Activated T-cell treated with anti-CD3 and anti-CD28 coated beads, Interleukin-2, amount 50 U/mL, for 72 hours (primary cell): Measurements from ENCODE around the gene ORM1. TPM values are rescaled to one million over a fixed set of nuclear protein-coding genes. Genes with fewer than 3 reads are reported as not detected.
"Not testable (repeated sequence)": the region's sequence is repeated elsewhere in the genome, so short reads cannot be mapped to it uniquely, and the experiment has no call there.

Source experiments
- ATAC-seq, 2 donors: fragments of 150-1000 bp; cut with Tn5 transposase; replicated peaks in 1 of 2; 2 replicates each; pipeline ENCODE4 v1.10.0; 2021; ENCODE audit warnings: moderate library complexity in 2 of 2, mild to moderate bottlenecking in 1 of 2
- DNase-seq, 2 donors: peaks; one replicate each; pipeline ENCODE4 v3.0.0; 2021 to 2022; ENCODE audit warnings: mixed read lengths in 1 of 2
- H3K27ac Mint-ChIP-seq: one replicate; pipeline ENCODE4 v1.8.0; 2022; ENCODE audit warnings: mild to moderate bottlenecking, moderate library complexity, mixed read lengths
- H3K27me3 Mint-ChIP-seq: one replicate; pipeline ENCODE4 v1.8.0; 2022; ENCODE audit warnings: low read depth, mixed read lengths
- H3K36me3 Mint-ChIP-seq, 2 donors: one replicate each; pipeline ENCODE4 v1.8.0; 2022; ENCODE audit warnings: mixed read lengths in 2 of 2, mild to moderate bottlenecking in 1 of 2; ENCODE audit not compliant: insufficient read depth in 2 of 2
- H3K4me1 Mint-ChIP-seq: one replicate; pipeline ENCODE4 v1.8.0; 2022; ENCODE audit warnings: low read depth, mixed read lengths
- H3K4me3 Mint-ChIP-seq, 2 donors: one replicate each; pipeline ENCODE4 v1.8.0; 2022; ENCODE audit warnings: mild to moderate bottlenecking in 2 of 2, mixed read lengths in 2 of 2, moderate library complexity in 2 of 2
- H3K9me3 Mint-ChIP-seq, 2 donors: one replicate each; pipeline ENCODE4 v1.8.0; 2022; ENCODE audit warnings: mixed read lengths in 2 of 2
- total RNA-seq, 2 donors: library from RNA; stranded (reverse); gene quantifications; one replicate each; pipeline ENCODE4 v1.2.3, GENCODE V29; 2022

The ORM1 gene
- total RNA-seq: not detected

DNA sequence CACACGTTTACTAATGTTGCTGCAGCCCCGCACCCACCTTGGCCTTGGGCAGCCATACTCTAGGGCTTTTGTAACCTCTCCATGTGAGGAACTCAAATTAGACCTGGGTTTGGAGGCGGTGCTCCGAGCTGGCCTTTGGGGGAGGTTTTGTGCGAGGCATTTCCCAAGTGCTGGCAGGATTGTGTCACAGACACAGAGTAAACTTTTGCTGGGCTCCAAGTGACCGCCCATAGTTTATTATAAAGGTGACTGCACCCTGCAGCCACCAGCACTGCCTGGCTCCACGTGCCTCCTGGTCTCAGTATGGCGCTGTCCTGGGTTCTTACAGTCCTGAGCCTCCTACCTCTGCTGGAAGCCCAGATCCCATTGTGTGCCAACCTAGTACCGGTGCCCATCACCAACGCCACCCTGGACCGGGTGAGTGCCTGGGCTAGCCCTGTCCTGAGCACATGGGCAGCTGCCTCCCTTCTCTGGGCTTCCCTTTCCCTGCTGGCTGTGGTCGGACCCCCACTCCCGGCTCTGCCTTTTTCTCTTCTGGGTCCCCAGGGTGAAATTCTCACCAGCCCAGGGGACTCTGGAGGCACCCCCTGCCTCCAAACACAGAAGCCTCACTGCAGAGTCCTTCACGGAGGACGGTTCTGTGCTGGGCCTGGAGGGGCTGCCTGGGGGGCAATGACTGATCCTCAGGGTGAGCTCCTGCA lies at the start of gene ORM1:
Gene ORM1 (plus strand): TSS at position 268 of the 701 bp plus-strand sequence. CDS start 36 bp downstream, at position 304.
- peak in 1 of 2 donors; percentile 3 for ATAC-seq
- Mint-ChIP-seq H3K4me3 (peak within 1 kb of the TSS in 1 of 2 donors; percentile 71), H3K4me1 (peaks cover 26% of the 10 kb centered on the region), H3K27ac (peak within 1 kb of the TSS; percentile 82)
- not testable (repeated sequence) for DNase-seq, H3K27me3 Mint-ChIP-seq, H3K36me3 Mint-ChIP-seq, H3K9me3 Mint-ChIP-seq

DNA sequence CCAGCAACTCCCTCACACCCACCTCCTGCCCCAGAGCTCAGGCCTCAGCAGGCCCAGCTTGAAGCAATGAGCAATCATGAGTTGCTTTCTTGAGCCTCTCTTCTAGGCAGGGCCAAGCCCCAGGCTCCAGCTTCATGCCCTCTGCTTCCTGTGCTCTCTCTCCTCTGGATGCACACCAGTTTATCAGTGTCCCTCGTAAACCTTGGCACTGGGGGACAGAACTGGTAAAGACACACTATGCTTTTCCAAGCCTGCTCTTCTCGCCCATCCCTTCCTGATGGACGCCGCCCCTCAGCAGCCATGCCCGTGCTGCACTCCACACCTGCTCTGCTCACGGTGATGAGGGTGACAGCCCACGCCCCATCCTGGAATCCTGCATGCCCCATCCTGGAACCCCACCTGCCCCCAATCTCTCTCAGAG lies 49.4 kb upstream of the ORM1 start:
- Mint-ChIP-seq H3K27me3 (no peaks in the 10 kb centered on the region), H3K27ac (no peak overlapping the region), H3K4me3 (no peak overlapping the region), H3K9me3 (peaks cover 4 to 5% of the 10 kb centered on the region in 2 donors), H3K36me3 (no peaks in the 10 kb centered on the region), H3K4me1 (no peaks in the 10 kb centered on the region)
- no peak for DNase-seq
- no peak for ATAC-seq

DNA sequence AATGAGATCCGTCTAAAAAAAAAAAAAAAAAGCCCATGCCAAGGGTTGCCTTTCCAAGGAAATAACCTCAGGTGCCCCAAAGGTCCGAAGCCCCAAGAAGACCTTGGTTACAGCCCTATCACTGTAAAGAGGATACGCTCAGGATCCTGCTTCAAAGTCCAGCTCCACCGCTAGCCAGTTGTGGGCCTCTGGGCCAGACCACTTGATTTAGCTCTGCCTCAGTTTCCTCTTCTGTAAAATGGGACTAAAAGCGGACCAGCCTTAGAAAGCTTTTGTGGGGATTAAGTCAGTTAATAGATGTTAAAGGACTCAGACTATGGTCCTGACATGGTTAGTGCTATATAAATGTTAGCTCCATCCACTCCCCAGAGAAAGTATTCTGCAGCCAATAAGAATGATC lies 48.7 kb upstream of the ORM1 start:
- no peaks in the 10 kb centered on the region for H3K27me3 Mint-ChIP-seq
- no peaks in the 10 kb centered on the region for H3K36me3 Mint-ChIP-seq
- H3K27ac Mint-ChIP-seq: no peak overlapping the region
- DNase-seq (no peak), ATAC-seq (no peak)
- peaks cover 4 to 6% of the 10 kb centered on the region in 2 donors for H3K9me3 Mint-ChIP-seq
- H3K4me1 Mint-ChIP-seq: no peaks in the 10 kb centered on the region
- no peak overlapping the region for H3K4me3 Mint-ChIP-seq

DNA sequence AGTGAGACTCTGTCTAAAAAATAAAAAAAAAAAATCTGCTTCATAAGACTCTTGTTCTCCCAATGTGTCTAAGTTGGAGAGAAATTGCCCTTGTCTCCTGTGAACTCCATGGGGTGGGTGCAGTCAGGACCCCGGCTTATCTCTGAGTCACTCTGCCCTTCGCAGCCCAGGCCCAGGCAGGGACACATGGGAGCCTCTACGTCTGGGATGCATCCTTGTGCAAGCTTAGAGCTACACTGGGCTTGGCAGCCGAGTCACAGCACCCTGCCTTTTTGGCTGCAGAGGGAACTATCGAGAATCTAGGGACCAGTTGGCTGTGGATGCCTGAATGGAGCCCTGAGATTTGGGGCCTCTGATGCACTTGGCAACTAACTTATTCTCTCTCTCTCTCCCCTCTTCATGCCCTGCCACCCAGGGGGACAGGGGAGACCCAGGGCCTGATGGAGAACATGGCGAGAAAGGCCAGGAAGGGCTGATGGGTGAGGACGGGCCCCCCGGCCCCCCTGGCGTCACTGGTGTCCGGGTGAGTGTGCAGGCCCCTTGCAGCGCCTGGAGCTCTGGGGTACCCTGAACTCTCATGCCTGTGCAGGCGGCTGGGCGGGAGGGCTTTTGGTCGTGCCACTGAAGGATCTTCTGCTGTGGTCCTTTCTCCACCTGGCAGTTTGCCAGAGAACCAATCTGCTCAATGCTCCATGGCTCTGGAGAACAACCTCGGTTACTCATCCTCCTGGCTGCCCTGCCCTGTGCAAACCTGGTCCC lies 47.5 kb upstream of the ORM1 start:
- H3K9me3 Mint-ChIP-seq: peaks cover 4 to 6% of the 10 kb centered on the region in 2 donors
- H3K4me3 Mint-ChIP-seq: no peak overlapping the region
- H3K4me1 Mint-ChIP-seq: no peaks in the 10 kb centered on the region
- DNase-seq (no peak), ATAC-seq (no peak)
- no peaks in the 10 kb centered on the region for H3K27me3 Mint-ChIP-seq
- H3K27ac Mint-ChIP-seq: no peak overlapping the region
- H3K36me3 Mint-ChIP-seq: no peaks in the 10 kb centered on the region

DNA sequence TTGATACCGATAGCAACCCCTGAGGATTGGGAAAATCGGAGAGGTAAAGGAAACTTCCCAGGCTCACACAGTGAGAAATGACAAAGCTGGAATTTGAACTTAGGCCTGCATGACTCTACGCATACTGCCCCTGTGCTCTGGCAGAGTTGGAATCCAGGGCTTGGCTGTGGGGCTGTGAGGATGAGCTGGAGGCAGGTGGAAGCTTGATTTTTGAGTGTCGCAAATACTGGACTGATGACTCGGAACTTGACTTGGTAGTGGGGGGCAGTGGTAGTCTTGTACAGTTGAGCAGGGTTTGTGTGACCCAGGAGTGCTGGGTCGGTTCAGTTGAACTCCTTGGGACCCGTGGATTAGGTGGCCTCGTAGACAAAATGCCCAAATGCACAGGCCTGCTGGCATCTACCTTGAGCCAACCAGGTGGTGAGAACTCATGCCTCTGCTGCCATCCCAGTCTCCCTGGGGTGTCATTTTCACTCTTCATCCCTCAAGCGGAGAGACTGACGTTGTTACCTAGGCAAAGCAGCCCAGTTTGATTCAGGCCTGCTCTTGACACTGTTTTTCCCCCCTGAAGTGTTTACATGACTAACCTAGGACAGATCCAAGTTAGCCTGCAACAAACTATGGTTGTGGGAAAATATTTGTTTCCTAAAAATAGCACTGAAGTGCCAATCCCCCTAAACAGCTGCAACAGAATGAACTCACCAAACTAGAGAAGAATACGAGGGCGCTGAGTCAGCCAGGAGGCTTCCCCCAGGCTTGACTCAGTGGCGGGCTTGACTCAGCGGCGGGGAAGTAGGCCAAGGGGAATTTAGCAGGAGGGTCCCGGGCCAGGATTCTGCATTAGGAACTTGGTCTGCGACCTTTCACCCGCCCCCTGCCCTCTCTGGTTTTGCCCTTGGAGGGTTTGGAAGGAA lies 45.7 kb upstream of the ORM1 start:
- H3K27ac Mint-ChIP-seq: no peak overlapping the region
- no peaks in the 10 kb centered on the region for H3K4me1 Mint-ChIP-seq
- no peaks in the 10 kb centered on the region for H3K27me3 Mint-ChIP-seq
- no peak overlapping the region for H3K4me3 Mint-ChIP-seq
- ATAC-seq (no peak), DNase-seq (no peak)
- H3K36me3 Mint-ChIP-seq: no peaks in the 10 kb centered on the region
- peaks cover 4 to 6% of the 10 kb centered on the region in 2 donors for H3K9me3 Mint-ChIP-seq

DNA sequence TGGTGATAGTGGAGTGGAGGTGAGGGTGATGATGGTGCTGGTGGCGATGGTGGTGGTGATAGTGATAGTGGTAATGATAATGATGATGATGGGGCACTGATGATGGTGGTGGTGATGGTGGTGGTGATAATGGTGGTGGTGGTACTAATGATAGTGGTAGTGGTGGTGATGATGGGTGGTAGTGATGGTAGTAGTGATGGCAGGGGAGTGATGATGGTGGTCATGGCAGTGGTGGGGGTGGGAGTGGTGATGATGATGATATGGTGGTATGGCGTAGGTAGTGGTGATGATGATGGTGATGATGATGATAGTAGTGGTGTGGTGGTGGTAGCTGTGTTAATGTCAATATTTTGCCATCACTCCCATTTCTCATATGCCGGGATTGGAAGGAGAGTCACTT lies 44.5 kb upstream of the ORM1 start:
- ATAC-seq (no peak), DNase-seq (no peak)
- Mint-ChIP-seq H3K9me3 (peaks cover 4 to 6% of the 10 kb centered on the region in 2 donors), H3K36me3 (no peaks in the 10 kb centered on the region), H3K4me1 (peaks cover 9% of the 10 kb centered on the region), H3K27me3 (no peaks in the 10 kb centered on the region), H3K27ac (no peak overlapping the region), H3K4me3 (no peak overlapping the region)

DNA sequence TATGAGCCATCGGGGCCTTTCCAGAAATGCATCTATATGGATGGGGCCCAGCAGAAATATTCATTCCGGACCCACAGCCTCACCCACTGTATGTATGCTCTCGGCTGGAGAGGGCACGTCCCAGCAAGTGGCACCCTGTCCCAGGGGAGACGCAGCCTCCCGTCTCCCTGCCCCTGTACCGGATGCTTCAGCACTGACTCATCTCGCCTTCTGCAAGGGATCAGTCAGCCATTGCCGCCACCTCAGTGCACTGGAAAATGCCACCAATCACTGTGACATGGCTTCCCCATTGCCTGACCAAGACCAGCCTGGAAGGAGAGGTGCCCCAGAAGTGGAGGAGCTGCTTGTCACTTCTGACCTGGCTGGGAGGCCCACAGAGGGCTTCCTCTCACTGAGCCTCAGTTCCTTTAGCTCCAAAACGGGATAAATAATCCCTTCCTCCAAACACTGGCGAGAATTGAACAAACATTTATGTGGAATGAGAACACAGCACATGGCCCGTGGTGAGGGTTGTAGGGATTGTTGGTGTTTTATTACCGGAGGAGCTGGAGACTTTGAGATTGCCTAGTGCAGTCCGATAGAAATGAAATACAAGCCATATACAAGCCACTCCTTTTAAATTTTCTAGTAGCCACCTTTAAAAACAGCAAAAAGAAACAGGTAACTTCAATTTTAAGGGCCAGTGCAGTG lies 43.9 kb upstream of the ORM1 start:
- no peaks in the 10 kb centered on the region for H3K27me3 Mint-ChIP-seq
- peaks cover 4 to 6% of the 10 kb centered on the region in 2 donors for H3K9me3 Mint-ChIP-seq
- ATAC-seq: no peak
- DNase-seq: no peak
- H3K4me1 Mint-ChIP-seq: peaks cover 9% of the 10 kb centered on the region
- no peak overlapping the region for H3K27ac Mint-ChIP-seq
- no peaks in the 10 kb centered on the region for H3K36me3 Mint-ChIP-seq
- H3K4me3 Mint-ChIP-seq: no peak overlapping the region

DNA sequence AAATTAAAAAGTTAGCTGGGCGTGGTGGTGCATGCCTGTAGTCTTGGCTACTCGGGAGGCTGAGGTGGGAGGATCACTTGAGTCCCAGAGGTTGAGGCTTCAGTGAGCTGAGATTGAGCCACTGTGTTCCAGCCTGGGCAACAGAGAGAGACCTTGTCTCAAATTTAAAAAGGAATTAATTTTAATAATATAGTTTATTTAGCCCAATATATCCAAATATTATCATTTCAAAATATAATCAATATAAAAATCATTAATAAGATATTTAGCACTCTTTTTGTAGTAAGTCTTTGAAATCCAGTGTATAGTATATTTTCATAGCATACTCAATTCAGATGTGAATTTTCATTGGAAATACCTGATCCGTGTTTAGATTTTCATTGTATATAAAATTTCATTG lies 43.2 kb upstream of the ORM1 start:
- no peaks in the 10 kb centered on the region for H3K36me3 Mint-ChIP-seq
- no peak for DNase-seq
- H3K4me1 Mint-ChIP-seq: peaks cover 9% of the 10 kb centered on the region

DNA sequence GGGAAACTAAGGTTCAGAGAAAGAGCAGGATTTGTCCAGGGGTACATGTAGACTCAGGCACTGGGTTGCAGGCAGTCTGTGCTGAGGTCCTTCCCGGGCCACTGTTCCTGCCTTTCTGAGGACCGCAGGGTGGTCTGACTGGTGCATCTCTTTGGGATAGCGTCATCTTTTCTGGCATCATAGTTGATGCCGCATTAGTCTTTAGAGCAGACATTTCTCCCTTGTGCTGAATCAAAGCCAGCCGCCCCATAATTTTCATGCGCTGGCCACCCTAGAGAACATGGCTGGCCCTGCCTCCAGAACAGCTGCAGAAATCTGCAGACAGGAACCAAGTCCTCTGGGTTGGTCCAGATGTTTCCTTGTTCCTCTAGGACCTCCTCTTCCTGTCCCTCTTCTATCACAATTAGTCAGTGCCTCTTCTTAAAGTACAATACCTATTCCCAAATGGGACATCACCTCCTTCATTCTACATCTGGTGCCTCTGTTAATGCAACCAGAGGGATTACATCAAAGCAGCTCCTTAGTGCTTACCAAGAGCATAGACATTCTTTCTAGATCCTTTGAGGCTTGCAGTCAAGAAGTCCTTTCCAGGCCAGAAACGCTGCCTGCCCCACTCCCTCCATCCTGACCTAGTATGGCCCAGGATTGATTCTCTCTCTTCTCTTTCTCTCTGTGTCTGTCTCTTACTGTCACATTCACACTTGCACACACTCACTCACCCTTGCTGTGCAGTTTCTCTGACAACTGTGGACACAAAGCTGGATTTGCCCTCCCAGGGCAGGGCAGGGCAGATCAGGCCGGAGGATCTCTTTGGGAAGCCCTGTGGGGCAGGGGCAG lies 42.0 kb upstream of the ORM1 start:
- H3K27ac Mint-ChIP-seq: no peak overlapping the region
- DNase-seq: no peak
- H3K36me3 Mint-ChIP-seq: no peaks in the 10 kb centered on the region
- H3K27me3 Mint-ChIP-seq: no peaks in the 10 kb centered on the region
- peaks cover 9% of the 10 kb centered on the region for H3K4me1 Mint-ChIP-seq
- no peak for ATAC-seq
- H3K9me3 Mint-ChIP-seq: peaks cover 4 to 6% of the 10 kb centered on the region in 2 donors
- H3K4me3 Mint-ChIP-seq: no peak overlapping the region

More for the DNA sequence above, 43.2 kb upstream of the ORM1 start:
- Mint-ChIP-seq H3K27ac (no peak overlapping the region), H3K27me3 (no peaks in the 10 kb centered on the region), H3K9me3 (peaks cover 4 to 6% of the 10 kb centered on the region in 2 donors), H3K4me3 (no peak overlapping the region)
- ATAC-seq: no peak

DNA sequence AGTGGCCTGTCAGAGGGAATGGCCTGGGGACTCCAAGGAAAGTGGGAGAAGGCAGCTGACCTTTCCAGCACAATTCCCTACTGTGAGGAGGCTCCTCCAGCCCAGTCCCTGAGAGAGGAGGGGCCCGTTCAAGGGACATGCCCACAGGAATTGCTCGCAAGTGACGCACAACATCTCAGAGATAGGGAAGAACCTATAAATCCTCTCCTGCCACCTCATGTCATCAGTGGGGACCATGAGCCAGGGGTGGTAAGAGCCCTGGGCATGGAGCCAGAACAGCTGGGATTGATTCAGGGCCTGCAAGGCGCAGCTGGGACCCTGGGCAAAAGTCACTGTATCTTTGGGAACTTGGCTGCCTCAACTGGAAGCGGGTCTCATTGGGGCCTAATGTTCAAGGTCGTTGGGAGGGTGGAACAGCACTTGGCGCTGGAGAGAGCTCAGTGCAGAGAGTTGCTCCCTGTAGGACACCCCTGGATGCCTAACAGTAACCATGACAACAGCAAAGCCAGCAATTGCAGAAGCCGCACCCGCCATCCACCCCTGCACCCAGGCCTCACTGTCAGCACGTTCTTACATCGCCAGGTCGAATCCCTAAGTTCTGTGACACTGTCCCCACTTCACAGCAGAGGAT lies 41.3 kb upstream of the ORM1 start:
- peaks cover 9% of the 10 kb centered on the region for H3K4me1 Mint-ChIP-seq

DNA sequence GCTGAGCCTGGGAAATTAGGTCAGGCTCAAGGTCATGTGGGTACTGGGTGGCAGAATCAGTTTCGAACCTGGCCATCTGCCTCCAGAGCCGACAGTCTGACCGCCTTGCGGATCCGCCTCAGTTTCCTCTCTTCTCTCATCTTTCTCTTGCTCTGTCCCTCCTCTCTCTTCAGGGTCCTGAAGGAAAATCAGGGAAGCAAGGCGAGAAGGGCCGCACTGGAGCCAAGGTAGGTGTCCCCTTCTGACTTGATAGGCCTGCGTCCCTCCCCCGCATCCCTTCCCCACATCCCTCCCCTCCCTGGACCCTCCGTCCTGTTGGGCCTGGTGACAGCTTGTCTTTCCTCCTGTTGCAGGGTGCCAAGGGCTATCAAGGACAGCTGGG lies 40.8 kb upstream of the ORM1 start:
- no peak for DNase-seq
- no peak overlapping the region for H3K4me3 Mint-ChIP-seq
- H3K9me3 Mint-ChIP-seq: peaks cover 4 to 6% of the 10 kb centered on the region in 2 donors

More for the DNA sequence above, 41.3 kb upstream of the ORM1 start:
- no peaks in the 10 kb centered on the region for H3K27me3 Mint-ChIP-seq
- peaks cover 4 to 6% of the 10 kb centered on the region in 2 donors for H3K9me3 Mint-ChIP-seq
- ATAC-seq: no peak
- H3K27ac Mint-ChIP-seq: no peak overlapping the region
- no peak for DNase-seq
- no peaks in the 10 kb centered on the region for H3K36me3 Mint-ChIP-seq
- H3K4me3 Mint-ChIP-seq: no peak overlapping the region

More for the DNA sequence above, 40.8 kb upstream of the ORM1 start:
- no peaks in the 10 kb centered on the region for H3K36me3 Mint-ChIP-seq
- no peak overlapping the region for H3K27ac Mint-ChIP-seq
- H3K27me3 Mint-ChIP-seq: no peaks in the 10 kb centered on the region
- peaks cover 9% of the 10 kb centered on the region for H3K4me1 Mint-ChIP-seq
- no peak for ATAC-seq
